A549 (cell line): Measurements from ENCODE around the gene EFCAB8. TPM values are rescaled to one million over a fixed set of nuclear protein-coding genes. Genes with fewer than 3 reads are reported as not detected.

Source experiments
- ATAC-seq, 2 experiments: fragments of 200-7000 bp in 1 of 2; fragments of >200 bp in 1 of 2; cut with Nextera tagmentation in 1 of 2; cut with Tn5 transposase in 1 of 2; 3 replicates each; pipeline versions ENCODE4 v1.8.0 to v1.9.1; 2018 to 2020; ENCODE audit warnings: mild to moderate bottlenecking in 1 of 2, moderate library complexity in 1 of 2
- CTCF ChIA-PET: fragments of 300-600 bp; sonication (Branson Sonifier 250); formaldehyde crosslinking; extraction: SDS; loops from one replicate; lab custom pipeline; 2021; ENCODE audit warnings: antibody characterized with exemption, inconsistent platforms; lab: Yijun Ruan, JAX
- POLR2A ChIA-PET: fragments of 350-600 bp; formaldehyde crosslinking; extraction: SDS; loops from one replicate; lab custom pipeline; 2021; ENCODE audit warnings: antibody characterized with exemption, inconsistent platforms; lab: Yijun Ruan, JAX
- DNase-seq, 2 experiments: peaks; one replicate each; pipeline versions ENCODE4 v3.0.0 to v3.0.0-alpha.2; 2011 to 2016; ENCODE audit warnings: low read depth in 1 of 2, low spot score in 1 of 2
- FAIRE-seq: peaks from 2 replicates; lab custom pipeline; 2011; peaks lifted over from hg19 to GRCh38; lab: Jason Lieb, UNC
- H3K27ac ChIP-seq, 2 experiments: fragments of >200 bp; sonication (Bioruptor Twin); formaldehyde crosslinking; 3 replicates each; pipeline ENCODE4 v1.5.1; 2016 to 2017
- H3K4me1 ChIP-seq: fragments of >200 bp; sonication (Bioruptor Twin); formaldehyde crosslinking; 3 replicates; pipeline ENCODE4 v1.6.1; 2016
- H3K4me2 ChIP-seq: fragments of >200 bp; sonication (Bioruptor Twin); formaldehyde crosslinking; 3 replicates; pipeline ENCODE4 v1.6.1; 2016
- H3K4me3 ChIP-seq: fragments of >200 bp; sonication (Bioruptor Twin); formaldehyde crosslinking; 3 replicates; pipeline ENCODE4 v1.5.1; 2016
- H3K9me3 ChIP-seq: fragments of >200 bp; sonication (Bioruptor Twin); formaldehyde crosslinking; 3 replicates; pipeline ENCODE4 v1.6.1; 2016
- EHMT2 ChIP-seq: fragments of 200-600 bp; sonication (generic); IDR thresholded peaks from 2 replicates; pipeline ENCODE4 v1.6.1; 2016; ENCODE audit warnings: antibody characterized with exemption, low read depth, mild to moderate bottlenecking, moderate library complexity
- FOSL2 ChIP-seq, 2 experiments: fragments of 450-650 bp in 1 of 2; fragments of >200 bp in 1 of 2; sonication (Bioruptor Twin) in 1 of 2; formaldehyde crosslinking; IDR thresholded peaks; 2 replicates each; pipeline versions ENCODE4 v1.5.0 to v1.6.1; 2016 to 2020; ENCODE audit warnings: mild to moderate bottlenecking in 1 of 2, moderate library complexity in 1 of 2
- FOXS1 ChIP-seq: fragments of 250-450 bp; sonication (Bioruptor Pico); IDR thresholded peaks from 2 replicates; pipeline ENCODE4 v1.5.0; 2020; ENCODE audit warnings: mild to moderate bottlenecking, moderate library complexity
- HDAC2 ChIP-seq: fragments of 200-600 bp; sonication (generic); IDR thresholded peaks from 2 replicates; pipeline ENCODE4 v1.6.1; 2016
- JUN ChIP-seq, 2 experiments: fragments of >200 bp; sonication (Bioruptor Twin); formaldehyde crosslinking; IDR thresholded peaks; 2 replicates in 1 of 2; 3 replicates in 1 of 2; pipeline ENCODE4 v1.6.1; 2016 to 2017
- KDM5A ChIP-seq: fragments of 200-600 bp; sonication (generic); IDR thresholded peaks from 2 replicates; pipeline ENCODE4 v1.6.1; 2016; ENCODE audit warnings: antibody characterized with exemption, mild to moderate bottlenecking
- MAFK ChIP-seq: fragments of 450-650 bp; IDR thresholded peaks from 2 replicates; pipeline ENCODE4 v1.6.1; 2014; ENCODE audit not compliant: partially characterized antibody
- NR3C1 ChIP-seq: fragments of >200 bp; sonication (Bioruptor Twin); formaldehyde crosslinking; IDR thresholded peaks from 3 replicates; pipeline ENCODE4 v1.6.1; 2017
- POLR2AphosphoS2 ChIP-seq: conservative IDR thresholded peaks from 2 replicates; pipeline ENCODE4 v1.6.1; 2012; ENCODE audit warnings: low read length, improper control_type of control experiment, inconsistent platforms
- RAD21 ChIP-seq, 2 experiments: fragments of >200 bp in 1 of 2; sonication (Bioruptor Twin) in 1 of 2; formaldehyde crosslinking in 1 of 2; IDR thresholded peaks in 1 of 2; conservative IDR thresholded peaks in 1 of 2; 2 replicates in 1 of 2; 3 replicates in 1 of 2; pipeline ENCODE4 v1.6.1; 2012 to 2018; ENCODE audit warnings: inconsistent platforms in 1 of 2
- RCOR1 ChIP-seq: fragments of 150-350 bp; IDR thresholded peaks from 2 replicates; pipeline ENCODE4 v1.6.1; 2014; ENCODE audit warnings: antibody characterized with exemption, low read length, low read depth
- RFX5 ChIP-seq: fragments of 450-650 bp; IDR thresholded peaks from 2 replicates; pipeline ENCODE4 v1.7.1; 2014; ENCODE audit warnings: antibody characterized with exemption, mild to moderate bottlenecking, moderate library complexity
- TP53 ChIP-seq: fragments of 250-450 bp; sonication (Bioruptor Pico); IDR thresholded peaks from 2 replicates; pipeline ENCODE4 v1.5.0; 2021; ENCODE audit warnings: mild to moderate bottlenecking, moderate library complexity
- WGBS: methylation state at CpG from one replicate; pipeline ENCODE4 v1.1.6; 2017; ENCODE audit errors: missing lambda C conversion rate; 5-methylcytosine and 5-hydroxymethylcytosine counted together
- polyA plus RNA-seq, 4 experiments: library from polyadenylated mRNA; depleted of rRNA in 3 of 4; stranded (reverse); fragments of >200 nt; fragmentation: RNase III in 1 of 4; extraction: RNeasy Plus Mini Kit Qiagen cat#74134 plus additional on column Dnase treatment in 1 of 4; gene quantifications; 2 replicates in 3 of 4; 3 replicates in 1 of 4; pipeline ENCODE4 v1.2.3, GENCODE V29; 2011 to 2017
- TF ChIP-seq, protein P1 (sequence below): fragments of 250-450 bp; sonication (Bioruptor Pico); IDR thresholded peaks from 2 replicates; pipeline ENCODE4 v1.5.0; 2021; ENCODE audit warnings: mild to moderate bottlenecking, moderate library complexity, borderline replicate concordance
- TF ChIP-seq, protein P2 (sequence below): IDR thresholded peaks from 2 replicates; pipeline ENCODE4 v1.6.1; 2012
- TF ChIP-seq, protein P3 (sequence below): fragments of >200 bp; sonication (Bioruptor Twin); formaldehyde crosslinking; IDR thresholded peaks from 2 replicates; pipeline ENCODE4 v1.6.1; 2016
- TF ChIP-seq, protein P4 (sequence below): fragments of >200 bp; sonication (Bioruptor Twin); formaldehyde crosslinking; IDR thresholded peaks from 3 replicates; pipeline ENCODE4 v1.5.1; 2016

Gene EFCAB8
- polyA plus RNA-seq, 2 of the 4 experiments (the other 2 are of a cell fraction), result not detected

DNA sequence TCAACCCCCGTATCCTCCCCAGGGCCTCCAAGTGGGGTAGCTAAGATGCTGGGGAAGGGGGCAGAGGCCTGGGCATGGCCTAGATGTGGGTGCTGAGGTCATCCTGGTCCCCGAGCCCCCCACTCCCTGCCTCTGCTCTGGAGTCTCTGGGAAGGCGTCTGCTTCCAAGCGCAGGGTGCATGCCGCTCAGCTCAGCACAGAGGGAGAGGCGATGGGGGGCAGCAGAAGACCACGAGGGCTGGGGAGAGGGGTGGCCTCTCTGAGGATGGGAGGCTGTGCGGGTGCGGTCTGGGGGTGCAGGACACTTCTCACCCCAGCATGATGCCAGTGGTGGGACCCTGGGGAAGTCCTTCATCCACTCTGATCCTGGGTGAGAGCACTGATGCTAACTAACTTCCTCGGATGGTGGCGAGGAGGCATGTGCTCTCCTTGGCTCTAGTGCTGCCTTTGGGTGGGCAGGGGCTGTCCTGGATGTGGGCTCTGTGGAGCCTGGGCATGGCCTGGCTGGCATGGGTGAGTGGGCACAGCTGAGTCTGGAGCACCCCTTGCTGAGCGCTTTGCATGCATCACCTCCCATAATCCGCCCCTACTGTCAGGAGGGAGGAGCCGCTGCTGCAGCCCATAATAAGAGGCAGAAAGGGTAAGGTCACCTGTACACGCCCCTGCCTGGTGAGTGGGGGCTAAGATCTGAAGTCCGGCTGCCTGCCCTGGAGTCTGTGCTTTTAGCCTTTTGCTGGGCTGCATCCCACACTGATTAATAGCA lies 34.7 kb downstream of the EFCAB8 start:
- TF ChIP-seq, protein P1, sequence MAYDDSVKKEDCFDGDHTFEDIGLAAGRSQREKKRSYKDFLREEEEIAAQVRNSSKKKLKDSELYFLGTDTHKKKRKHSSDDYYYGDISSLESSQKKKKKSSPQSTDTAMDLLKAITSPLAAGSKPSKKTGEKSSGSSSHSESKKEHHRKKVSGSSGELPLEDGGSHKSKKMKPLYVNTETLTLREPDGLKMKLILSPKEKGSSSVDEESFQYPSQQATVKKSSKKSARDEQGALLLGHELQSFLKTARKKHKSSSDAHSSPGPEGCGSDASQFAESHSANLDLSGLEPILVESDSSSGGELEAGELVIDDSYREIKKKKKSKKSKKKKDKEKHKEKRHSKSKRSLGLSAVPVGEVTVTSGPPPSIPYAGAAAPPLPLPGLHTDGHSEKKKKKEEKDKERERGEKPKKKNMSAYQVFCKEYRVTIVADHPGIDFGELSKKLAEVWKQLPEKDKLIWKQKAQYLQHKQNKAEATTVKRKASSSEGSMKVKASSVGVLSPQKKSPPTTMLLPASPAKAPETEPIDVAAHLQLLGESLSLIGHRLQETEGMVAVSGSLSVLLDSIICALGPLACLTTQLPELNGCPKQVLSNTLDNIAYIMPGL (CRISPR knock-in tag), result no peak
- TF ChIP-seq RFX5 (no peak), EHMT2 (no peak), RCOR1 (no peak), TP53 (CRISPR knock-in tag) (no peak), POLR2AphosphoS2 (no peak), MAFK (no peak), HDAC2 (no peak), FOXS1 (CRISPR knock-in tag) (no peak), NR3C1 (no peak), JUN (IDR thresholded peaks at IDR 0.05) (no peak), KDM5A (no peak)
- TF ChIP-seq, protein P2, sequence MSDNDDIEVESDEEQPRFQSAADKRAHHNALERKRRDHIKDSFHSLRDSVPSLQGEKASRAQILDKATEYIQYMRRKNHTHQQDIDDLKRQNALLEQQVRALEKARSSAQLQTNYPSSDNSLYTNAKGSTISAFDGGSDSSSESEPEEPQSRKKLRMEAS, result no peak
- TF ChIP-seq, protein P3, sequence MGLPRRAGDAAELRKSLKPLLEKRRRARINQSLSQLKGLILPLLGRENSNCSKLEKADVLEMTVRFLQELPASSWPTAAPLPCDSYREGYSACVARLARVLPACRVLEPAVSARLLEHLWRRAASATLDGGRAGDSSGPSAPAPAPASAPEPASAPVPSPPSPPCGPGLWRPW, result no peak
- peak in 1 of 2 experiments; percentile 25; a peak in 3 of 6 replicates for ATAC-seq
- Histone ChIP-seq H3K4me3 (no peak overlapping the region), H3K27ac (no peak overlapping the region), H3K9me3 (no peaks in the 10 kb centered on the region), H3K4me1 (no peaks in the 10 kb centered on the region), H3K4me2 (no peak overlapping the region)
- no peak for FAIRE-seq
- DNase-seq, result no peak
- CTCF ChIA-PET, result interaction anchor here (0.6 to 3.0 kb wide), 9 partner anchors 8 to 425 kb away, joined by 3 to 12 read pairs (median 5); no protein-coding TSS in a partner anchor
- WGBS, result 69% methylated on average over 16 of the region's 16 CpGs
- POLR2A ChIA-PET, result no interaction called here

DNA sequence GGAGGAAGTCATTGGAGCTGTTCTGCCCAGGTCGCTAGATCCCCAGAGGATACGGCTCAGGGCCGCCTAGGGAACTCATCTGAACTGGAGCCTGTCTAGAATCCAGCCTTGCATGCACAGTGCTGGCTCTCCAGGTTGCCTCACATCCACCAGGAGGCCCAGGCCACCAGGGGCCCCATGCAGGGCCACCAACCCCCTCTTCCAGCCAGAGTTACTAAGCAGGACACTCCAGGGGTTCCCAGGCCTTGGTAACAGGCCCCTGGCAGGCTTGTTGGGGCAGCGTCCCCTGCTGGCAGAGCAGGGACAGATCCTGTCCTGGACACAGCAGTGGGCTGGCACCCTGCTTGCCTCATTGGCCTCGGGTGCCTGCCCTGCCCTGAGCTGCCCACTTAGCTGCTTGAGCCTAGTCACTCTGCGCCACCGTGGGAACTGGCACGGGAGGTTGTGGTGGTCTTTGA lies 35.3 kb downstream of the EFCAB8 start:
- H3K4me1 ChIP-seq, result no peaks in the 10 kb centered on the region
- DNase-seq, result peak; percentile 41 to 57
- no peak overlapping the region for H3K27ac ChIP-seq
- no peak for FAIRE-seq
- peak; percentile 67 to 91; a peak in 5 of 6 replicates for ATAC-seq
- ChIA-PET CTCF (interaction anchor here (0.6 to 3.2 kb wide), 11 partner anchors 8 to 406 kb away, joined by 3 to 23 read pairs (median 5); no protein-coding TSS in a partner anchor), POLR2A (no interaction called here)
- 76% methylated on average over 4 of the region's 8 CpGs for WGBS
- no peaks in the 10 kb centered on the region for H3K9me3 ChIP-seq
- TF ChIP-seq, protein P4, sequence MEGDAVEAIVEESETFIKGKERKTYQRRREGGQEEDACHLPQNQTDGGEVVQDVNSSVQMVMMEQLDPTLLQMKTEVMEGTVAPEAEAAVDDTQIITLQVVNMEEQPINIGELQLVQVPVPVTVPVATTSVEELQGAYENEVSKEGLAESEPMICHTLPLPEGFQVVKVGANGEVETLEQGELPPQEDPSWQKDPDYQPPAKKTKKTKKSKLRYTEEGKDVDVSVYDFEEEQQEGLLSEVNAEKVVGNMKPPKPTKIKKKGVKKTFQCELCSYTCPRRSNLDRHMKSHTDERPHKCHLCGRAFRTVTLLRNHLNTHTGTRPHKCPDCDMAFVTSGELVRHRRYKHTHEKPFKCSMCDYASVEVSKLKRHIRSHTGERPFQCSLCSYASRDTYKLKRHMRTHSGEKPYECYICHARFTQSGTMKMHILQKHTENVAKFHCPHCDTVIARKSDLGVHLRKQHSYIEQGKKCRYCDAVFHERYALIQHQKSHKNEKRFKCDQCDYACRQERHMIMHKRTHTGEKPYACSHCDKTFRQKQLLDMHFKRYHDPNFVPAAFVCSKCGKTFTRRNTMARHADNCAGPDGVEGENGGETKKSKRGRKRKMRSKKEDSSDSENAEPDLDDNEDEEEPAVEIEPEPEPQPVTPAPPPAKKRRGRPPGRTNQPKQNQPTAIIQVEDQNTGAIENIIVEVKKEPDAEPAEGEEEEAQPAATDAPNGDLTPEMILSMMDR, result peak; percentile 37; the same call in 2 of the 3 replicates
- peak in 1 of 2 experiments; percentile 44; a peak in 2 of 5 replicates for TF ChIP-seq RAD21 (conservative IDR thresholded peaks at IDR 0.05 in 1 of 2, IDR thresholded peaks at IDR 0.05 in 1 of 2)
- TF ChIP-seq FOSL2 (IDR thresholded peaks at IDR 0.05), result no peak
- no peak for TF ChIP-seq FOSL2 (CRISPR knock-in tag; IDR thresholded peaks at IDR 0.05)
- H3K4me2 ChIP-seq, result no peak overlapping the region
- no peak overlapping the region for H3K4me3 ChIP-seq
